HUDEP-2 (cell line): ENCODE results near the gene TOGARAM1.

ENCODE experiments used
- DNase-seq, 76 experiments: peaks; one replicate each; lab custom pipeline; 2025; ENCODE audit not compliant: unreplicated experiment in 76 of 76; lab: John Stamatoyannopoulos, UW

TOGARAM1 gene

GRCh38 chr14:45083976-45084722 is 122.2 kb downstream of the TOGARAM1 start, which contains the start of gene PRPF39:
PRPF39 (plus strand) TSS chr14:45084116; CDS start chr14:45095240, 11,124 bp downstream.
- peak; percentile 7 to 94 (median 88) for DNase-seq

DNA sequence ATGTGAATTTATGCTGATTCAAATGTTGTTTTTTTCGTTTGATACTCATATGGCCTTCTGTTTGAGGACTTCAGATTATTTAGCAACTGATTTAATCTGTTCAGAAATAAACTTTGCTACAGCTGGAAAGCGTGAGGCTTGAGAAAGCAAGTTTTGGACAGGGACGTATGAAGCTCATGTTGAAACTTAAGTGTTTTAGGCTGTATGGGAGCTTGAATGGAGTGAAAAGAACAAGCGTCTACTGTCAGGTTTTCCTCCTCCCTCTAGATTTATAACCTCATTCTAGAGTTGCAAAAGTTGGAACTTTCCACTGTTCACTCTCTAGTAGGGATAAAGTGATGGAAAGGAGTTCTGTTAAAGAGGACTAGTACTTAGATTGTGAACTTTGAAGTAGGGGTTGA is 123.0 kb downstream of the TOGARAM1 start:
- DNase-seq, result peak in 2 of 76 experiments; percentile 15 to 27

DNA sequence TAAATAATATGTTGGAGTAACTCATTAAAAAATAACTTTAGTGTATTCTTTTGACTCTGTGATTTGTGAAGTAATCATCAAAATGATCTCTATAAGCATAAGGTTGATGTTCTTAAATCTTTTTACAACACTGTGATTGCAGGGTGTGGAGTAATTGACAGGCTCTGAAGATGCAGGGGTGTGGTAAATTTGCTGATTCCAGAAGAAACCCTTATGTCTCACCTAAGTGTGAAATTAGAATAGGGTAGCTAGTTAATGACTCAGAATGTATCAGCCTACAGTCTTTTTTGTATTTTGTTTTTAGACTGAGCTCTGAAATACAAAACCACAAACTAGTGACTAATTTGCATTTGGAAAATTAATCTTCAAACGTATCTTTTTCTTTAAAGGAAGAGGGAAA is 127.8 kb downstream of the TOGARAM1 start:
- no peak for DNase-seq

DNA sequence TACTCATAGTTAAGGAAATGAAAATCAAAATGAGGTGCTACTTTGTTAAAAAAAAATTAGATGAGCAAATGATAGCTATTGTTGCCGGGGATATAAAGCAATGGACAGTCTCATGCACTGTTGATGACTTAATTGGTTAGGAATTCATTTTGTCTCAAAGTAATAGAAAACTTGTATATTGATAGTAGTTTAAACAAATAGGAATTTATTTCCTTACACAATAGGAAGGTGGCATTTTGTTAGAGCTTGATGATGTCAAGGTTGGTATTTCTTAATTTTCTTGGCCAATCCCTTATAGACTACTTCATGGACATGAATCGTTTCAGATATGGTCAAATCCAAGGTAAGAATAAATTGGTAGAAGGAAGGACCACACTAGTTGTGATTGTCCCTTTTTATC is 129.7 kb downstream of the TOGARAM1 start:
- no peak for DNase-seq

DNA sequence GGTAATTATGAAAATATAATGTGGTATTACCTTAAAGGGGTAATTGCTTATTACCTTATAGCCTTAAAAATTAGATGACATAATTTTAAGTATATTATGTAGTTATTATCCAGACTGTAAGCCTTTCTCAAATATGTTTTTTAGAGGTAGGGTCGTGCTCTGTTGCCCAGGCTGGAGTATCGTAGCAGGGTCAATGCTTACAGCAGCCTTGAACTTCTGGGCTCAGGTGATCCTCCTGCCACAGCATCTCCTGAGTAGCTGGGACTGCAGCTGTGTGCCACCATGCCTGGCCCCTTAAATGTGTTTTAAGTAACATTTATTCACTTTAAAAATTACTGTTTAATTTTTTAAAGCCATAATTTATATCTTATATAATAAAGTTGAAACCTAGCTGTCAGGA is 132.3 kb downstream of the TOGARAM1 start:
- no peak for DNase-seq

- no peak for DNase-seq
These were observed 133.2 kb downstream of the TOGARAM1 start for GRCh38 chr14:45095143-45095542.

GRCh38 chr14:45096218-45096617 is 134.2 kb downstream of the TOGARAM1 start:
- DNase-seq, result no peak

DNA sequence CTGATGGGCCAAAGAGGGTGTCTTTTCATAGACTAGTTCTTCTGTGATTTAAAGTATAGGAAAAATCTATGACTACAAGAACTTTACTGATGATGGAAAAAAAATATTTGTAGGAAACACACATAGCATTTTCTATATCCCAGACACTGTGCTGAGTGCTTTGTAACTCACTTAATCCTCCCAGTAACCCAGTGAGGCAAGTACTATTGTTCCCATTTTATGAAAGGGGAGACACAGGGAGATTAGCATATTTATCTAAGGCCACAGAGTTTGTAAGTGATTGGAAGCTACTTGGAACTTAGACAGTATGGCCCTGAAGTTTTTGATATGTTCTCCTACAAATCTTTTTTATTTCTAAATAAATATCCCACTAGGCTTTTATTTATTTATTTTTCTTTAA is 141.8 kb downstream of the TOGARAM1 start:
- DNase-seq, result no peak

- no peak for DNase-seq
These were observed 142.6 kb downstream of the TOGARAM1 start for GRCh38 chr14:45104561-45104960.

DNA sequence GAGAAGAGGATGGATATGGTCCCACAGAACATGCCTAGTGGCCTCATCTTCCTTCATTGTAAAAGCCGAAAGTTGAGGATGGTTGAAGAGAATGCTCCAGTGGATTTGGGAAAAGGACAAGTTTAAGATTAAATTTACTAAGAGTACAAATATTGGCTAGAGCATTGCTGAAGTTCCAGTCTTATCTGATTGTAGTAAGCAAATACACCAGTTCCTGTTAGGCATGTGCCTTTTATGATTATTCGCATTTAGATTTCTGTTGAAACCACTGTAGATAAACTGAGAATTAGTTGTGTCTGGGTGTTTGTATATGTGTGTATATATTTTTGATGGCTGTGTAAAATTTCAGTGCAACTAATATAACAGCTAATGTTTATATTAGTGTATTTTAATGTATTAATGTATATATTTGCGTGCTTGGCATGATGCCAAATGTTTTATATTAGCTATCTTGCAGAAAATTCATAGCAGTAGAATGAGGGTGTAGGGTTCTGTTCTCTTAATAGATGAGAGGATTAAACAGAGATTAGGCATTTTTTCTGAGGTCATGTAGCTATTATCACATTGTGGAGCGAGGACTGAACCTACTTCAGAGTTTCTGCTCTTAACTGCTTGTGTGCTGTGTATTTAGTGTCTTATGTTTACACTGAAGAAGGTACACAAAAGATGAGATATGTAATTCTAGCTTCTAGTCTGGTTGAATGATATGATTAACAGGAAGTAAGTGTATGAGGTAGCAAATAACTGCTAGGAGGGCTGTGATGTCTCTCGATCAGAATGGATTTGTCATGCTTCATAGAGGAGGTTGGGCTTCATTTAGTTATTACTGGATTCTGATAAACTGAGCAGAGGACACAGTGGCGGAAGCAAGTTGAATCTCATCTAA is 151.1 kb downstream of the TOGARAM1 start:
- peak in 24 of 76 experiments; percentile 8 to 69 (median 30) for DNase-seq

DNA sequence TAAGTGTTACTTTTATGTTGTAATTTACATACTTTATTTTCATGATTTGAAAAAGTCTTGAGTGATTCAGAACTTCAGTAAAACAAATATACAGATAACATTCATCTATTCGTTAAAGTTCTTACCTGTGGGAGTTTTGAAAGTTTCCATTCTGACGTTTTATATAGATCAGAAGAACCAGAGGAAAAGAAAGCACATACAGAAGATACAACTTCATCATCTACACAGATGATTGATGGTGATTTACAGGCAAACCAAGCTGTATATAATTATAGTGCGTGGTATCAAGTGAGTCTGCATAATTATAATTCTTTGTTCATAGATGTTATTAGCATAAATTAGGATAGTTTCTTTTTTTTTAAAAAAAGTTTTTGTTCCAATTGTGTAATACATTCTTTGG is 152.3 kb downstream of the TOGARAM1 start:
- DNase-seq, result no peak

GRCh38 chr14:45118594-45118993 is 156.6 kb downstream of the TOGARAM1 start:
- no peak for DNase-seq

DNA sequence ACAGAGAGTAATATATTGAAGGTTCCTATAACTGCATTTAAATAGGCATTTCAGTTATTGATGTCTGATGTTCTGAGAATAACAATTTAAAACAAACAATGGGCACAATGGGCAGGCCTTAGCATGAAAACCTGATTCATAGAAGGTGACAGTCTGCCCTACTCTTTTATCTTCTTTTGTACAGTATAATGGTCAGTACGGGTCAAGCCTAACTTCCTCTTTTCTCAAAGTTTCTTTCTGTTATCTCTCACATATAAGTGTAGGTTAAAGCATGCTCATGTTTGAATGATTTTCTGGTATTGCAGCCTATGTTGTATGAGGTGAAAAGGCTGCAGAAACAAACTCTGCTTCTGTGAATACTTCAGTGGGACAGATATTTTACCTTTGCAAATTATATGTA is 158.1 kb downstream of the TOGARAM1 start:
- peak in 21 of 76 experiments; percentile 6 to 57 (median 26) for DNase-seq

DNA sequence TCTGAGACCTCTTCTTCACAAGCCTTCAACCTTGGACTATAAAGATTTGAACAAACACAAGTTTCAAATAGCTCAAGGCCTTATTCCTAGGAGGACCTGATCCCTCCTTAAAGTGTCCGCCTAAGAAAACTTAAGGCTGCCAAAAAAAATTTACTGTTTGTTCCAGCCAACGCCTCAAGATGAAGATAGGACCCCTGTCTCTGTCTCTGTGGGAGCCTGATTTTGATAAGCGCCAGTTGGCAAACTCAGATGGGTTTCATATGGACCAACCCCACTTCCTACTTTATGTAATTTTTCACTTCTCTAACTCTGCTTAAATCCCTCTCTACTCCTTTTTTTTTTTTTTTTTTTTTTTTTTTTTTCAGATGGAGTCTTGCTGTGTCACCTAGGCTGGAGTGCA is 161.3 kb downstream of the TOGARAM1 start:
- peak in 64 of 76 experiments; percentile 3 to 85 (median 46) for DNase-seq
